ENCODE data around the gene CADPS. TPM values are rescaled to one million over a fixed set of nuclear protein-coding genes. Genes with fewer than 3 reads are reported as not detected.

CADPS gene
- total RNA-seq, 1 experiment from 2014 or later = not detected

DNA sequence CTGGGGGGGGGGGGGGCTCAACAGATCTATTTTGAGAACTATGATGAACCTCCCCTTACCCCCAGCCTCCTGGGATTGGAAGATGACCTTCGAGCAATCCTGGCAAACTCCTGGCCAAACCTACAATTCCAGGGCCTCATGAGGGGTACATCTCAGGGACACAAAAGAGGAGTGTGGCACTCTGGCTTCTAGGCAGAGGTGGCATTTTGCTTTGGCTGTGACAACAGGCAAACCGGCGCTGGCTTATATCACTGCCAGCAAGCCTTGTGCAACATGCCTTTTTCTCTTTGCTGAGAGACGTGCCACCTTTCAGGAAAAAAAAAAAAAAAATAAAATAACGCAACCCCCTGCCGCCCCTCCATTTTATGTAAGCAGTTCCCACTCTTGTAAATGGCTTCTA lies 470.1 kb downstream of the CADPS start:
- CTCF ChIA-PET = no interaction called here

GRCh38 chr3:62404321-62404720 lies 470.9 kb downstream of the CADPS start:
- Histone ChIP-seq H3F3A (ENCODE audit: insufficient read depth, low read depth) (no peaks in the 10 kb centered on the region), H3K4me3 (no peak overlapping the region), H3K9me3 (ENCODE audit: insufficient read depth, low read depth) (no peaks in the 10 kb centered on the region), H4K20me1 (ENCODE audit: insufficient read depth) (no peaks in the 10 kb centered on the region), H3K36me3 (ENCODE audit: low read depth) (no peaks in the 10 kb centered on the region), H3K27ac (no peak overlapping the region), H3K4me1 (replicated peaks; ENCODE audit: insufficient read depth) (no peaks in the 10 kb centered on the region), H3K9me2 (ENCODE audit: insufficient read depth) (no peaks in the 10 kb centered on the region), H2AFZ (no peak overlapping the region), H3K4me2 (no peak overlapping the region), H3K27me3 (ENCODE audit: insufficient read depth, low read depth) (peaks cover 35% of the 10 kb centered on the region), H3K79me2 (ENCODE audit: low read depth) (no peaks in the 10 kb centered on the region)
- POLR2A ChIA-PET (ENCODE audit: unreplicated experiment) = no interaction called here
- no peak for DNase-seq
- CTCF ChIA-PET = no interaction called here
- intact Hi-C loops (cut with micrococcal nuclease; ENCODE audit: unreplicated experiment) = no loop called here
- TF ChIP-seq CTCF (conservative IDR thresholded peaks at IDR 0.05) = no peak
- no peak for TF ChIP-seq EZH2 (IDR thresholded peaks at IDR 0.05; ENCODE audit: low read depth)
- BruUV-seq (replicated peaks) = no TSS peak

More for the DNA sequence above, 470.1 kb downstream of the CADPS start:
- H3F3A ChIP-seq (ENCODE audit: insufficient read depth, low read depth) = no peaks in the 10 kb centered on the region
- no peaks in the 10 kb centered on the region for H3K36me3 ChIP-seq (ENCODE audit: low read depth)
- peaks cover 36% of the 10 kb centered on the region for H3K27me3 ChIP-seq (ENCODE audit: insufficient read depth, low read depth)
- H3K4me2 ChIP-seq = no peak overlapping the region
- no peaks in the 10 kb centered on the region for H3K79me2 ChIP-seq (ENCODE audit: low read depth)
- H3K27ac ChIP-seq = no peak overlapping the region
- H3K9me3 ChIP-seq (ENCODE audit: insufficient read depth, low read depth) = no peaks in the 10 kb centered on the region
- TF ChIP-seq EZH2 (IDR thresholded peaks at IDR 0.05; ENCODE audit: low read depth) (no peak), CTCF (conservative IDR thresholded peaks at IDR 0.05) (no peak)
- no peaks in the 10 kb centered on the region for H3K9me2 ChIP-seq (ENCODE audit: insufficient read depth)
- no peaks in the 10 kb centered on the region for H4K20me1 ChIP-seq (ENCODE audit: insufficient read depth)
- H3K4me1 ChIP-seq (replicated peaks; ENCODE audit: insufficient read depth) = no peaks in the 10 kb centered on the region
- intact Hi-C loops (cut with micrococcal nuclease; ENCODE audit: unreplicated experiment) = no loop called here
- no peak overlapping the region for H3K4me3 ChIP-seq
- no peak for DNase-seq
- no TSS peak for BruUV-seq (replicated peaks)
- POLR2A ChIA-PET (ENCODE audit: unreplicated experiment) = no interaction called here
- no peak overlapping the region for H2AFZ ChIP-seq

DNA sequence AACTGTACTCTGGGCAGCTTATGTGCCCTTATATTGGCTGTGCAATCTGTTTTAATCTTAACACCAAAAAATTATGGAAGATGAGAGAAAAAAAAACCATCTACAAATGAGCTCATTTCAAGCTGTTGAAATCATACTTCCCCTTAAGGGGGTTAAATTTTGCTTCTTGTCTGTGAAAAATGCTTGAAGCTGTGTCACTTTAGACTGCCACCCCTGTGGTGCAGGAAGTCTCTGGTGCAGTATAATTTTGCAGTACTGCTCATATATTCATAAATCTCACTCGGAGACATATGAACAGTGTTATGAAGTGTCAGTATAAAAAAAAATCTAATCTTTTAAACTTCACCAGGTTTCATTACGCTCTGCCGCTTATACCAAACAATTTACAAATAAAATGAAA lies 471.5 kb downstream of the CADPS start:
- ChIA-PET POLR2A (ENCODE audit: unreplicated experiment) (no interaction called here), CTCF (interaction anchor here (0.6 kb wide), 1 partner anchor 1132 kb away, joined by 6 read pairs; no protein-coding TSS in a partner anchor)
- no peaks in the 10 kb centered on the region for H3K9me3 ChIP-seq (ENCODE audit: insufficient read depth, low read depth)
- intact Hi-C loops (cut with micrococcal nuclease; ENCODE audit: unreplicated experiment) = no loop called here
- H3F3A ChIP-seq (ENCODE audit: insufficient read depth, low read depth) = no peaks in the 10 kb centered on the region
- DNase-seq = no peak
- no peaks in the 10 kb centered on the region for H3K4me1 ChIP-seq (replicated peaks; ENCODE audit: insufficient read depth)
- H3K27ac ChIP-seq = no peak overlapping the region
- no peaks in the 10 kb centered on the region for H3K9me2 ChIP-seq (ENCODE audit: insufficient read depth)
- no peak overlapping the region for H2AFZ ChIP-seq
- peaks cover 35% of the 10 kb centered on the region for H3K27me3 ChIP-seq (ENCODE audit: insufficient read depth, low read depth)
- H3K4me2 ChIP-seq = no peak overlapping the region
- H3K4me3 ChIP-seq = no peak overlapping the region
- H3K36me3 ChIP-seq (ENCODE audit: low read depth) = no peaks in the 10 kb centered on the region
- no TSS peak for BruUV-seq (replicated peaks)
- H3K79me2 ChIP-seq (ENCODE audit: low read depth) = no peaks in the 10 kb centered on the region
- TF ChIP-seq CTCF (conservative IDR thresholded peaks at IDR 0.05) (no peak), EZH2 (IDR thresholded peaks at IDR 0.05; ENCODE audit: low read depth) (no peak)
- H4K20me1 ChIP-seq (ENCODE audit: insufficient read depth) = no peaks in the 10 kb centered on the region

All from PC-9 (cell line).